Measurements from ENCODE around the gene WWP2.
A peak's percentile ranks its signal among the peaks of the same experiment; 100 is the strongest.
"Not testable (repeated sequence)": the region's sequence is repeated elsewhere in the genome, so short reads cannot be mapped to it uniquely, and the experiment has no call there.

Gene WWP2

GRCh38 chr16:69747115-69747514, 15.0 kb upstream of the WWP2 start:
- no peak for DNase-seq (ENCODE audit: low read depth)
- no peak for TF ChIP-seq CTCF (conservative IDR thresholded peaks at IDR 0.05; ENCODE audit: low read depth, low read length)
- H3K4me3 ChIP-seq (ENCODE audit: low read length), result no peak overlapping the region

GRCh38 chr16:69748694-69749345, 13.3 kb upstream of the WWP2 start:
- TF ChIP-seq CTCF (conservative IDR thresholded peaks at IDR 0.05; ENCODE audit: low read depth, low read length), result no peak
- no peak overlapping the region for H3K4me3 ChIP-seq (ENCODE audit: low read length)
- DNase-seq (ENCODE audit: low read depth), result no peak

GRCh38 chr16:69754143-69754468, 8.0 kb upstream of the WWP2 start:
- peak overlapping the region; percentile 98 for H3K4me3 ChIP-seq (ENCODE audit: low read length)
- TF ChIP-seq CTCF (conservative IDR thresholded peaks at IDR 0.05; ENCODE audit: low read depth, low read length), result no peak
- no peak for DNase-seq (ENCODE audit: low read depth)

DNA sequence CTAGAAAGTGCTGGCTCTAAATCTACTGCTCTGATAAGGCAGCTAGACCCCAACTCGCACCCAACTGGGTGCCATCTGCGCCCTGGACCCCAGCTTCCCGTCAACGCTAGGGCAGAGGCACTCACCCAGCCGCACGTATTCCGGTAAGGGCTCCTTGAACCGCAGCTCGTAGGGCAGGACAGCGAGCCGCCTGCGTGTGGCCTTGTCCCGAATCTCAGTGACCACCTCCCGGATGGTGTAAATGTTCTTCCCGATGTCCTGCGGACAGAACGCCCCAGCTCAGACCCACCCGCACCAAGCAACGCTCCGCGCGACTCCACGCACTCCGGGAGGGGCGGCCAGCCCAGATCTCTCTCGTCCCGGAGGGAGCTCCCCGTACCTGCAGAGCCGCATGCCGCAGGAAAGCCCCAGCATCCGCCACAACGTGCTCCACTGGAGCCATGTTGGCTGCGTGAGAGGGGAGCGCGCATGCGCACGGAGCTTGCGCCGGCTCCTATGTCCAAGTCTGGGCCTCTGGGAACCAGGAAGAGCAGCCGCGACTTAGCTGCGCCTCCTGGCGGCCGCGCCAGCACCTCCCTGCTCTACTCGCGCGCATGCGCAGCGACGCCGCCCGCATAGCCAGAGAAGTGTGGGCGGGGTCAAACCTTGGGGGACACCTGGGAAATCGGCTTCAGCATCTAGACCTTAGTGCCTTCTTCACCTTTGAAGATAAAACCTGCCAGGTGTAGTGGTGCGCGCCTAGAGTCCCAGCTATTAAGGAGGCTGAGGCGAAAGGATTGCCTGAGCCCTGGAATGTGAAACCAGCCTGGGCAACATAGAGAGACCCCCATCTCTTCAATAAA, 7.4 kb upstream of the WWP2 start, which contains the start of gene NOB1:
Gene NOB1, minus strand, starts transcription at position 458 of the 842 bp plus-strand sequence. Its CDS starts 16 bp downstream, at position 442.
- peak within 1 kb of the TSS; percentile 98 for H3K4me3 ChIP-seq (ENCODE audit: low read length)
- DNase-seq (ENCODE audit: low read depth), result peak; percentile 75
- peak; percentile 95 for TF ChIP-seq CTCF (conservative IDR thresholded peaks at IDR 0.05; ENCODE audit: low read depth, low read length)

DNA sequence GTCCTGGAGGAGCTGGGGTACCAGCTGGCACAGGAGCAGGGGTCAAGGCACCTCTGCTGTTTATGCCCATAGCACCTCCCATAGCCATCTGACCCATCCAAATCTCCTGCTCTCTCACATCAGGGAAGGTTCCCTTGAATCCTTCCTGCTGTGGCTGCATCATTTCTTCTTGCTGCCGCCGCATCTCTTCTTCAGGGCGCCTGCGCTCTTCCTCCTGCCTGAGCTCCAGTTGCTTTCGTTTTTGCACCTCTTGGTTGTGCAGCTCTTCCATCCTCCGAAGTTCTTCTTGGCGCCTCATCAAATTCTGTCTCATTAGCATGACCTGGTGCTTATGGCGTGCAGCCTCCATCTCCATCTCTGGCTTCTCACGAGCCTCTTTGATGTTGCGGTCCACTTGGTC, 5.4 kb upstream of the WWP2 start:
- DNase-seq (ENCODE audit: low read depth), result no peak
- no peak for TF ChIP-seq CTCF (conservative IDR thresholded peaks at IDR 0.05; ENCODE audit: low read depth, low read length)
- H3K4me3 ChIP-seq (ENCODE audit: low read length), result no peak overlapping the region

DNA sequence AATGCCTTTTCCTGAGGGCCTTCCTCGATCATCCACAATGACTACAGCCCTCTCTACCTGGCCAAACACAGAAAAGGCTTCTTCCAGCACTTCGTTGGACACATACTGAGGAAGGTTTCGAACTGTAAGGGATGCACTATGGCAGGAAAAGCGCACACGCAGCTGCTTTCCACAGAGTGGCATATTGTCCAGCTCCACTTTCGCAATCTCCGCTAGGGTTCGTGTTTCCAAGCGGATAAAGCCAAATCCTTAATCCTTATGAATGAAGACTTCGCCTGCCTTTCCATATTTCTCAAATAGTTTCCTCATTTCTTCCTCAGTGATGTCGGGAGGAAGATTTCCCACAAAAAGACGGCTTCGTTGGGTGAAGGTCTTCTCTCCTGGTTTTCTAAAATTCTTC, 4.8 kb upstream of the WWP2 start:
- H3K4me3 ChIP-seq (ENCODE audit: low read length); DNase-seq (ENCODE audit: low read depth): not testable (repeated sequence)

DNA sequence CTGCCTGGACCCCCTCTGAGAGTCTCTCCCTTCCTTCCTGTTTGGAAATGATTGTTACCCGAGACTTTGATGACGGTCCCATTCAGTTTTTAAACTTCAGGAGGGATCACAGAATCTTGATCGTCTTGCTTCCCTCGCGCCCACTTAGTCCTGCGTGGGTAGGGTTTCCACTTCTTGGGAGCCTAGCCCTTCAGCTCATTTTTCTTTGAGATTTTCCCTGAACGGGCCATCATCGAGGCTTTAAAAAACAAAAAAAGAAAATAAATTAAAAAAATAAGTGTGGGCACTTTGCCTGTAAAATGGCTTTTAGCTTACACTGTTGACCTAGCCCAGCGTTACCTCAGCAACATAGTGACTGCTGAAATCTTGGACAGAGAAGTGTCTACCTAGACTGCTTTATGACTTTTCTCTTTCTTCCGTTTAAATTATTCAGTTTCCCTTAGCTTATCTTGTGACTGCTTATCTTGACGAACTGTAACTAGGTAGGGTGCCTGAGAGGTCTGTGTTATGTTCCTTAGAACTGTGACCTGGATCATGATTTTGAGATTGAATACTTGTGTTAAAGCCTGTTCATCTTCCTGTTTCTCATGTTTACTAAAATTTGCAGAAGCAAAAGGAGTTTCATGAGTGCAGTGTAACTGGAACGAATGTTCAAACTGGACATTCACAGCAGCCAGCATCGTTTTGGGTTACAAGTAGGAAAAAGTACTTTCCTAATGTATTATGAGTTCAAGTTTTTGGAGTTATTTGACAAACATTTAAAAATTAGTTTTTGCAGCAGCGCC, 874 bp downstream of the WWP2 start:
- no peak for DNase-seq (ENCODE audit: low read depth)
- peak overlapping the region; percentile 94 for H3K4me3 ChIP-seq (ENCODE audit: low read length)
- TF ChIP-seq CTCF (conservative IDR thresholded peaks at IDR 0.05; ENCODE audit: low read depth, low read length), result no peak

Measured in retinal pigment epithelial cell (primary cell).